ENCODE data around the gene ADAM12. TPM values are rescaled to one million over a fixed set of nuclear protein-coding genes. Genes with fewer than 3 reads are reported as not detected.

ADAM12 gene
- total RNA-seq, 1 experiment from 2014 or later = not detected

- Histone ChIP-seq H3K9me3 (ENCODE audit: control insufficient read depth in 1 of 2, insufficient read depth in 1 of 2, low read depth in 1 of 2, low read length in 2 of 2) (no peaks in the 10 kb centered on the region), H3K9ac (ENCODE audit: low read length) (no peak overlapping the region), H2AFZ (ENCODE audit: low read depth, low read length, poor library complexity, severe bottlenecking) (no peak overlapping the region), H3K27ac (ENCODE audit: low read depth, low read length) (no peak overlapping the region), H3K9me2 (ENCODE audit: insufficient read depth) (no peaks in the 10 kb centered on the region), H3K79me2 (ENCODE audit: insufficient read depth, low read length) (no peaks in the 10 kb centered on the region), H3K4me3 (replicated peaks in 1 of 2; ENCODE audit: low read depth in 1 of 2, low read length in 2 of 2) (no peak overlapping the region), H3K27me3 (ENCODE audit: insufficient read depth, low read length) (peaks cover 44% of the 10 kb centered on the region; the same call in 1 of the 2 replicates), H4K20me1 (ENCODE audit: insufficient read depth) (no peaks in the 10 kb centered on the region), H3K4me1 (ENCODE audit: control insufficient read depth in 1 of 2, insufficient read depth in 2 of 2, low read length in 2 of 2) (peaks cover 0 to 2% of the 10 kb centered on the region in 2 experiments; a peak in 1 of 4 replicates), H3K36me3 (ENCODE audit: control insufficient read depth in 1 of 2, insufficient read depth in 2 of 2, low read length in 2 of 2) (no peaks in the 10 kb centered on the region), H3K4me2 (ENCODE audit: low read length) (no peak overlapping the region)
- ChIA-PET POLR2A (no interaction called here), RAD21 (ENCODE audit: low non-redundant PET in 1 of 2, low total read pairs in 2 of 2, uncharacterized antibody in 2 of 2, unreplicated experiment in 2 of 2) (no interaction called here), CTCF (no interaction called here)
- TF ChIP-seq, protein P1, sequence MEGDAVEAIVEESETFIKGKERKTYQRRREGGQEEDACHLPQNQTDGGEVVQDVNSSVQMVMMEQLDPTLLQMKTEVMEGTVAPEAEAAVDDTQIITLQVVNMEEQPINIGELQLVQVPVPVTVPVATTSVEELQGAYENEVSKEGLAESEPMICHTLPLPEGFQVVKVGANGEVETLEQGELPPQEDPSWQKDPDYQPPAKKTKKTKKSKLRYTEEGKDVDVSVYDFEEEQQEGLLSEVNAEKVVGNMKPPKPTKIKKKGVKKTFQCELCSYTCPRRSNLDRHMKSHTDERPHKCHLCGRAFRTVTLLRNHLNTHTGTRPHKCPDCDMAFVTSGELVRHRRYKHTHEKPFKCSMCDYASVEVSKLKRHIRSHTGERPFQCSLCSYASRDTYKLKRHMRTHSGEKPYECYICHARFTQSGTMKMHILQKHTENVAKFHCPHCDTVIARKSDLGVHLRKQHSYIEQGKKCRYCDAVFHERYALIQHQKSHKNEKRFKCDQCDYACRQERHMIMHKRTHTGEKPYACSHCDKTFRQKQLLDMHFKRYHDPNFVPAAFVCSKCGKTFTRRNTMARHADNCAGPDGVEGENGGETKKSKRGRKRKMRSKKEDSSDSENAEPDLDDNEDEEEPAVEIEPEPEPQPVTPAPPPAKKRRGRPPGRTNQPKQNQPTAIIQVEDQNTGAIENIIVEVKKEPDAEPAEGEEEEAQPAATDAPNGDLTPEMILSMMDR (IDR thresholded peaks at IDR 0.05 in 2 of 3, conservative IDR thresholded peaks at IDR 0.05 in 1 of 3; ENCODE audit: borderline replicate concordance in 1 of 3, insufficient read depth in 1 of 3, low read depth in 2 of 3, low read length in 2 of 3) = no peak
- TF ChIP-seq EZH2phosphoT487 (IDR thresholded peaks at IDR 0.05; ENCODE audit: borderline replicate concordance) = no peak
- TF ChIP-seq ZFX (IDR thresholded peaks at IDR 0.05) = no peak
- TF ChIP-seq, protein P2, sequence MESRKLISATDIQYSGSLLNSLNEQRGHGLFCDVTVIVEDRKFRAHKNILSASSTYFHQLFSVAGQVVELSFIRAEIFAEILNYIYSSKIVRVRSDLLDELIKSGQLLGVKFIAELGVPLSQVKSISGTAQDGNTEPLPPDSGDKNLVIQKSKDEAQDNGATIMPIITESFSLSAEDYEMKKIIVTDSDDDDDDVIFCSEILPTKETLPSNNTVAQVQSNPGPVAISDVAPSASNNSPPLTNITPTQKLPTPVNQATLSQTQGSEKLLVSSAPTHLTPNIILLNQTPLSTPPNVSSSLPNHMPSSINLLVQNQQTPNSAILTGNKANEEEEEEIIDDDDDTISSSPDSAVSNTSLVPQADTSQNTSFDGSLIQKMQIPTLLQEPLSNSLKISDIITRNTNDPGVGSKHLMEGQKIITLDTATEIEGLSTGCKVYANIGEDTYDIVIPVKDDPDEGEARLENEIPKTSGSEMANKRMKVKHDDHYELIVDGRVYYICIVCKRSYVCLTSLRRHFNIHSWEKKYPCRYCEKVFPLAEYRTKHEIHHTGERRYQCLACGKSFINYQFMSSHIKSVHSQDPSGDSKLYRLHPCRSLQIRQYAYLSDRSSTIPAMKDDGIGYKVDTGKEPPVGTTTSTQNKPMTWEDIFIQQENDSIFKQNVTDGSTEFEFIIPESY (IDR thresholded peaks at IDR 0.05; ENCODE audit: extremely low read depth, insufficient replicate concordance, low read length) = no peak
- intact Hi-C loops (cut with micrococcal nuclease) = no loop called here
- ATAC-seq (no peak), DNase-seq (ENCODE audit: low read depth, low spot score) (no peak)
- no TSS peak for BruUV-seq (replicated peaks)
These were observed 4.8 kb upstream of the ADAM12 start for GRCh38 chr10:126393076-126393475.

GRCh38 chr10:126392469-126392868 lies 4.2 kb upstream of the ADAM12 start:
- Histone ChIP-seq H3K27ac (ENCODE audit: low read depth, low read length) (no peak overlapping the region), H3K4me3 (replicated peaks in 1 of 2; ENCODE audit: low read depth in 1 of 2, low read length in 2 of 2) (no peak overlapping the region), H3K9me2 (ENCODE audit: insufficient read depth) (no peaks in the 10 kb centered on the region), H3K4me1 (ENCODE audit: control insufficient read depth in 1 of 2, insufficient read depth in 2 of 2, low read length in 2 of 2) (no peaks in the 10 kb centered on the region), H4K20me1 (ENCODE audit: insufficient read depth) (no peaks in the 10 kb centered on the region), H2AFZ (ENCODE audit: low read depth, low read length, poor library complexity, severe bottlenecking) (no peak overlapping the region), H3K9ac (ENCODE audit: low read length) (no peak overlapping the region), H3K79me2 (ENCODE audit: insufficient read depth, low read length) (no peaks in the 10 kb centered on the region), H3K9me3 (ENCODE audit: control insufficient read depth in 1 of 2, insufficient read depth in 1 of 2, low read depth in 1 of 2, low read length in 2 of 2) (no peaks in the 10 kb centered on the region), H3K36me3 (ENCODE audit: control insufficient read depth in 1 of 2, insufficient read depth in 2 of 2, low read length in 2 of 2) (no peaks in the 10 kb centered on the region), H3K27me3 (ENCODE audit: insufficient read depth, low read length) (peaks cover 42% of the 10 kb centered on the region; the same call in 1 of the 2 replicates), H3K4me2 (ENCODE audit: low read length) (no peak overlapping the region)
- ATAC-seq (no peak), DNase-seq (ENCODE audit: low read depth, low spot score) (no peak)
- no TSS peak for BruUV-seq (replicated peaks)
- ChIA-PET RAD21 (ENCODE audit: low non-redundant PET in 1 of 2, low total read pairs in 2 of 2, uncharacterized antibody in 2 of 2, unreplicated experiment in 2 of 2) (no interaction called here), CTCF (no interaction called here), POLR2A (no interaction called here)
- TF ChIP-seq CBX3 (IDR thresholded peaks at IDR 0.05; ENCODE audit: low read depth) (no peak), TCF7L2 (IDR thresholded peaks at IDR 0.05; ENCODE audit: borderline replicate concordance, extremely low read depth, insufficient read depth, insufficient read length) (no peak), SIN3A (IDR thresholded peaks at IDR 0.05; ENCODE audit: low read depth) (no peak), YY1 (IDR thresholded peaks at IDR 0.05; ENCODE audit: extremely low read depth, insufficient replicate concordance, low read depth, low read length) (no peak), FOSL1 (IDR thresholded peaks at IDR 0.05; ENCODE audit: low read depth) (no peak)
- intact Hi-C loops (cut with micrococcal nuclease) = no loop called here
